HG03103 (cell line): ENCODE measurements around the gene ITGAD.

Experiments
- ATAC-seq: cut with Tn5 transposase; IDR thresholded peaks from one replicate; pipeline ENCODE4 v1.9.1; 2021; ENCODE audit warnings: low read depth; ENCODE audit not compliant: unreplicated experiment

Gene ITGAD

DNA sequence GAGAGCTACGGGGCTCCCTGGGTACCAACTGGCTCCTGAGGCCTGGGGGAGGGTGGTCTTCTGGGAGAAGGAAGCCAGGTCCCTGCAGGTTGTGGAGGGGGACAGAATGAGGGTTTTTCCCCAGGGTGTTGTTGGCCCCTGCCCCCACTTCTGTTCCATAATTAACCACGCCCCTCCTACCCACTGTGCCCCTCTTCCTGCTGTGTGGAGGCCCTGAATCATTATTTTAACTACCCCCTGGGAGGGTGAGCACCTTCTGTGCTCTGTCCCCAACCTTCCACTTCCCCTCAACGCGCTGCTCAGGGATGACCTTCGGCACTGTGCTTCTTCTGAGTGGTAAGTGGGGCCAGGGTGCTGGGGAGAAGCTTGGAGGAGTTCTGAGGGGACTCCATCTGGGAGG is at the start of gene ITGAD:
Gene ITGAD, plus strand, starts transcription at position 280 of the 400 bp plus-strand sequence. Its CDS starts 26 bp downstream, at position 306.
- no peak for ATAC-seq

- peak; percentile 80 for ATAC-seq
These were observed 48.4 kb upstream of the ITGAD start for GRCh38 chr16:31344712-31345111.

- no peak for ATAC-seq
These were observed 45.7 kb upstream of the ITGAD start for GRCh38 chr16:31347445-31347844.

DNA sequence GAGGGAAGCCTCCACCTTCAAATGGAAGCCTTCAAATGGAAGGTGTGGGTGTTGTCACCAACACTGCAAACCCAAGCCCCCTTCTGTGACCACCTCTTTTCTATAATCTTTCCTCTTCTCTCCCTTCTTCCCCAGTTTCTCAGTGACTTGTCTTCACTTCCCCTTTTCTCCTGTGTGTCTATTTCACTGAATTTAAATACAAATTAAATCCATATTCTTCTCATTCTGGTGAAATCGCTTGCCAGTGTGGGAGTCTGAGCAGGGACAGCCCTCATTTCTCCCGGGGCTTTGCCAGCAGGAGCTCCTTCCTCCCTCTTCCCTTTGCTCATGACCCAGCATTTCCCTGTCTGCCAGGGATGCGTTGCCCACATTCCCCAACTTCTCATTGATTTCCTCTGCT is 44.6 kb upstream of the ITGAD start:
- ATAC-seq, result no peak

DNA sequence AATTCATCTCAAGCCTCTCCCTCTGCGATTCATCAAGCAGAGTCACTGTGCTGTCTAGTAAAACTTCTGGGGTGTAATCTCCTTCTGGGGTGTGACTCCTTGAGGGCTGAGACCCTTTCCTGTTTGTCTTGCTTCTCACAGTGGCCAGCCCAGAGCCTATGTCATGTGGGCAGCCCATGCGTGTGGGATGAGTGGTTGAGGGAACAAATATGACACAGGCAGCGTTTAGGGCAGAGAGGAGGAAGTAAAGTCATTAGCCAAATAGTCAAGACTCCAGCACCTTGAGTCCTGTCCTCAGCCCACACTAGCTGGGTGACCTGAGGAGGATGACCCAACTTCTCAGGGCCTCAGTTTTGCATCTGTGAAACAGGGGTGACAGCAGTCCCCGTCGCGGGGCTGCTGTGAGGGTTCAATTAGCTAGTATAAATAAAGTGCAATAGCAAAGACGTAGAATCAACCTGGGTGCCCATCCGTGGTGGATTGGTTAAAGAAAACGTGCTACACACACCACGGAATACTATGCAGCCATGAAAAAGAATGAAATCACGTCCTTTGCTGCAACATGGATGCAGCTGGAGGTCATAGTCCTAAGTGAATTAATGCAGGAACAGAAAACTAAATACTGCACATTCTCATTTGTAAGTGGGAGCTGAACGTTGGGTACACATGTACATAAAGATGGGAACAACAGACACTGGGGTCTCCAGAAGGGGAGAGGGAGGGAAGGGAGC is 42.7 kb upstream of the ITGAD start:
- ATAC-seq, result no peak

GRCh38 chr16:31351246-31351941 is 41.7 kb upstream of the ITGAD start:
- ATAC-seq, result no peak

- ATAC-seq, result no peak
These were observed 41.2 kb upstream of the ITGAD start for GRCh38 chr16:31351942-31352325.

DNA sequence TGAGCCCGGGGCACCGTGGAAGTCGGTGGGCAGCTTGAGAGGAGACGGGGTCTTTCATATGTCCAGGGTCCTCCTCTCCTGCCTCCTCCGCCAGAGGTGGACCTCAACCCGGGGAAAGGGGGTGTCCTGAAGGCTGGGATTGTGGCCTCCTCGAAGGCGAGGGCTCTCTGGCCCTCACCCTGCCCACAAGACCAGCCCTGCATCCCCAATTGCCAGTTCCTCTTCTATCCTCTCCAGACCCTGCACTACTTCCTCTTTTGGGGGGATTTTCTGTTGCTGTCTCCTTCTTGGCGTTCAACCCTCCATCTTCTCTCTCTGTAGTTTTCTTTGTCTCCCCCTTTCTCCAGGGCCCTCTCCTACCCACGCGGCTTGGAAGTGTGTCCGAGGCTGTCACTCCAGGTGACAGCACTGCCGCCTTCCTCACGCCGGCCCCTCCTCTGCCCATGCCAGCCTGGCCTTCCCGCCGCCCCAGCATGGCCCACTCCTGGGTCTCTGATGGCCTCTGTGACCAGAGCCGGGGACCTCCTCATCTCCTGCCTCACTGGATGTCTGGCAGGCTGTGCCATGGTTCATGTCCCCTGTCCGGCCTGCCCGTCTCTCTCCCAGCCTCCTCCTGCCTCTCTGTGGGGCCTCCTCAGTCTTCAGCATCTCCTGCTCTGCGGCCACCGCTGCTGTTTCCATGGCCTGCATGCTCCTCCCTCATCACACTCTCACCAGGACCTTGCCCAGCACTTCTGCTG is 40.6 kb upstream of the ITGAD start:
- ATAC-seq, result no peak

DNA sequence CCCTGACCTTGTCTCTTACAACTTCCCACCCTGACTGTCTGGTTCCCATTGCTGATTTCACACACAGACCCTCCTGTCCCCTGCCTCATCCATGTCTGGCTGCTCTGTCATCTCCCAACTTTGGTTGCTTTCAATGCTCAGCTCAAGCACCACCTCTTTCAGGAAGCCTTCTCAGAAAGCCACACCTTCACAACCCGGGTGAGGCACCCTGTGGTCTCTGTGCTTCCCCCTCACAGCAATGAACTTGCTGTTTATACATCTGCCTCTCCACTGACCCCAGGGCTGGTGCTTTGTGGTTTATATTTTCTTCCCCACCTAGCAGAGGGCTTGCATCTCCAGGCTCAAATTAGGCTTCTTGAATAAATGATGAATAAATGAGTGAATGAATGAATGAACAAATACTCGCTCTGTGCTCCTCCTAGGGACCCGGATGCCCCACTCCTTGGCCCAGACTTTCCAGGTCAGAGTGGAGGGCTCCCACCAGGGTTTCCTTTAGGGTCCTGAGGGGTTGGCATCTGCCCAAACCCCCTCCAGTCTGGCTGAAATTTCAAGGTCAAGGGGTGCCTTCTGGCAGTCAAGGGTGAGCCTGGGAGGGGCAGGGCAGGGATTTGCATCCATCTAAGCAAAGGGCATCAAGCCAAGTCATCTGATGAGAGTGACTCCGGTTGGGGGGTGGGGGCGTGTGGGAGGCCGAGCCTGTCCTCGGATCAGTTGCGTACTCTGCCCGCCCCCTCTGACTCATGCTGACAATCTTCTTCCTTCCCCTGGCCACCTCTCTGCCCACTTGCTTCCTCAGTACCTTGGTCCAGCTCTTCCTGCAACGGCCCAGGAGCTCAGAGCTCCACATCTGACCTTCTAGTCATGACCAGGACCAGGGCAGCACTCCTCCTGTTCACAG is 38.5 kb upstream of the ITGAD start, which contains the start of gene ITGAX:
Gene ITGAX, plus strand, starts transcription at position 783 of the 898 bp plus-strand sequence. Its CDS starts 79 bp downstream, at position 862.
- peak; percentile 56 for ATAC-seq

DNA sequence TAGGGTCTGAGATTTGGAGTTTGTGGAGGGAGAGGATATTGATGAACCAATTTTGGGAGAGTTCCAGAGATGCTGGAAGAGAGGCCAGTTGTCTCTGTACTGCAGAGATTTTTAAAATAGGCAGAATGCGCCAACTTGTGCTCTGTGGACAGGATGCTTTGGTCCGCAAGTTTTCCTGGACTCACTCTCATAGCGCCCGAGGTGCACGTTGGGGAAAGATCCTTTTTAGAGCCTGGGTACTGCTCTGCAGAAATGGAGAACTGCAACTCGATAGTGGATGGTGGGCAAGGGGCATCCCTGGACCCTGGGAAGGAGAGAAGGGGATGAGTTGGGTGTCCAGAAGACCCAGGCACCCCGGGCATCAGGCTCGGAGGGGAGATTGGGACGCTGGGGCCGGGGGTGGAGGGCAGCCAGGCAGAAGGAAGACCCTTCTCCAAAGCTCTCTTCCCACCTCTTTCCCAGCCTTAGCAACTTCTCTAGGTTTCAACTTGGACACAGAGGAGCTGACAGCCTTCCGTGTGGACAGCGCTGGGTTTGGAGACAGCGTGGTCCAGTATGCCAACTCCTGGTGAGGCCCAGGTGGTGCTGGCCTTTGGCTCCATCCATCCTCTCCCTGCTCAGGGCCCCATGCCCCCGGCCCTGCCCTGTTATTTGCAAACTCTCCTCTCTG is 37.6 kb upstream of the ITGAD start:
- ATAC-seq, result no peak

GRCh38 chr16:31356566-31357323 is 36.4 kb upstream of the ITGAD start:
- no peak for ATAC-seq

DNA sequence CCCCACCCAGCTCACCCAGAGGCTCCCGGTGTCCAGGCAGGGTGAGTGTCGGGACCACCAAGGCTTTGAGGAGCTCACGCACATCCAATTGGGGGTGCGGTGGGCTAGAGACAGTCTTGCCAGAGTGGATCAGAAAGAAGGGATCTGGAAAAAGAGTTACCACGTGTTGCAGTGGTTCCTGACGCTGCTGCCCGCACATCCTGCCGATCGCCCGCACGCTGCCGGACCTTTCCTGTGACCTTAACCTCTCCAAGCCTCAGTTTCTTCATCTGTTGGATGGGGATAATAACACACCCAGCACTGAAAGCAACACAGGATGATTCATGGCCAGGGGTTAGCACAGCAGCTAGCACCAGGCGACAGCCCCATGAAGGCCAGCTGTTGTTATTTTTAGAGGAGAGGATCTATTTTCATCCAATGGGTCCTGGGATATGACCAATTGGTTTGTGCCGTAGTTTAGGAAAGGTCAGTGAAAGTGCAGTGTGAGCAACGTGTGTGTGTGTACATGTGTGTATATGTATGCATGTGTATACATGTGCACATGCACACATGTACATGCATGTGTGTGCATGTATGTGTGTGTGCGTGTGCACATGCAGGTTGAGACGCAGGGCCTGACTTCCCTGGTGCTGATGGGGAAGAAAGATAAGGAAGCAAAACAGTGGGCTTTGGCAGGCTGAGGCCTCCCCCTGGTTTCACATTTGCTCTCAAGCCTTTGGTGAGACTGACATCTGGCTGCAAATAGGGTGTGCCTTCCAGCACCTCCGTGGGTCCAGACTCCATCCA is 35.6 kb upstream of the ITGAD start:
- ATAC-seq, result no peak

GRCh38 chr16:31360251-31360650 is 32.9 kb upstream of the ITGAD start:
- no peak for ATAC-seq

- no peak for ATAC-seq
These were observed 31.7 kb upstream of the ITGAD start for GRCh38 chr16:31361201-31362110.

DNA sequence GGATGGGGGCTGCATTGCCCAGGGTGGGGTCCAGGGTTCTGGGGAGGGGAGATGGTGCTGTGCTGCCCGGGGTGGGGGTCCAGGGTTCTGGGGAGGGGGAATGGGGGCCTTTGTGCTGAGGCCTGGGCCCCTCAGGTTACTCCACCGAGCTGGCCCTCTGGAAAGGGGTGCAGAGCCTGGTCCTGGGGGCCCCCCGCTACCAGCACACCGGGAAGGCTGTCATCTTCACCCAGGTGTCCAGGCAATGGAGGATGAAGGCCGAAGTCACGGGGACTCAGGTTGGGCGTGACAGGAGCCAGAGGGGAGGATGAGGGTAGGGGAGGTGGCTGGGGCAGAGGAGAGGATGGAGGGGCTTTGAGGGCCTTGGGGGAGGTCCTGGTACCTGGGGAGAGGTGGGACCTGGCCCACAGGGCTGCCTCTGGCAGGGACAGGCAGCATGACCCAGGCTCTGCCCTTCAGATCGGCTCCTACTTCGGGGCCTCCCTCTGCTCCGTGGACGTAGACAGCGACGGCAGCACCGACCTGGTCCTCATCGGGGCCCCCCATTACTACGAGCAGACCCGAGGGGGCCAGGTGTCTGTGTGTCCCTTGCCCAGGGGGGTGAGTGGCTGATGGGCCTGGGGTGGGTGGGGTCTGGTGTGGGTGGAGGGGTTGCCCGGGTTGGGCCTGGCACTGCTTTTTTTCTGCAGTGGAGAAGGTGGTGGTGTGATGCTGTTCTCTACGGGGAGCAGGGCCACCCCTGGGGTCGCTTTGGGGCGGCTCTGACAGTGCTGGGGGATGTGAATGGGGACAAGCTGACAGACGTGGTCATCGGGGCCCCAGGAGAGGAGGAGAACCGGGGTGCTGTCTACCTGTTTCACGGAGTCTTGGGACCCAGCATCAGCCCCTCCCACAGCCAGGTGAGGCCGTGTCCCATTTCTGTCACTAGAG is 30.4 kb upstream of the ITGAD start:
- no peak for ATAC-seq

GRCh38 chr16:31363721-31364120 is 29.4 kb upstream of the ITGAD start:
- ATAC-seq, result no peak
